Cardiac fibroblast (primary cell): Measurements from ENCODE around the gene RAD51C.

Experiments
- DNase-seq, 2 donors: peaks; one replicate each; pipeline versions ENCODE4 v3.0.0 to v3.0.0-alpha.2; 2010; ENCODE audit warnings: low read depth in 2 of 2
- H3K4me3 ChIP-seq, 2 donors: replicated peaks in 1 of 2; 1 replicate in 1 of 2; 2 replicates in 1 of 2; pipeline ENCODE4 v1.5.1; 2011; ENCODE audit warnings: low read depth in 2 of 2, low read length in 2 of 2, mild to moderate bottlenecking in 2 of 2, moderate library complexity in 1 of 2
- CTCF ChIP-seq: IDR thresholded peaks from one replicate; pipeline ENCODE4 v1.5.1; 2011; ENCODE audit warnings: low read depth, mild to moderate bottlenecking, low read length, inconsistent platforms

Gene RAD51C

DNA sequence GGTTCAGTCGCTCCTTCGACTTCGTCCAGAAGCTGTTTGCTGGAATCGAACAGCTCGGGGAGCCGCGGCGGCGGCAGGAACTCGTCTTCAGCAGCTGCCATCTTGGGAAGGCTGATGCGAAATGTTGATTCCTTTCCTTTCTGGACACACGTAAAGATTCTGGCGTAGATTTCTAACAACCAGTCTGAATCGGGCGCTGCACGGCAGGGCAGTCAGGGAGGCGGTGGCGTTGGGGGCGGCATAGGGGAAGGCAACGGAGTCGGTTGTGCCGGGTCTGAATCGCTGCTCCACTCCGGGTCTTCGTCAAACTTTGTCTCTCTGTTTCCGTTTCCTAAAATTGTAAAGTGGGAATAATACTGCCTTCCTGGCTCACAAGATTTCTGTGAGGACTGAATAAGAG, 30.9 kb upstream of the RAD51C start:
- no peak for TF ChIP-seq CTCF
- no peak overlapping the region for H3K4me3 ChIP-seq
- no peak for DNase-seq

DNA sequence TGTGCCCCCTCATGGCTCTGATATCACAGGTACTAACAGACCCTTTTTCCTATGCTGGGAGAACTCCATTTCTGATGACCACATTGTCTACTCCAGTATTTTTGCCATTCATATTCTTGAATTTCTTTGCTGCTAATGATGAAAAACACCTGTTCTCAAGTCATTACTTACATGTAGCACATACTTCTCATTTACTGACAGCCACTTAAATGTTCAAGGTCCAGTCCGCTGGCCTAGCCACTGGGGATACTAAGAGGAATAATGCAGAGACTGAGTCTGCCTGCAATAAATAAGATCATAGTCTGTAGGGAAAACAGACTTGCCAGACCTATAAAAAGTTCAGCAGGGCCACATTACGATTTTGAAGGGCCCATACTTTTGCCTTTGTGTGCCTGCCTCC, 28.1 kb upstream of the RAD51C start:
- H3K4me3 ChIP-seq, result no peak overlapping the region
- TF ChIP-seq CTCF, result no peak
- DNase-seq, result no peak

DNA sequence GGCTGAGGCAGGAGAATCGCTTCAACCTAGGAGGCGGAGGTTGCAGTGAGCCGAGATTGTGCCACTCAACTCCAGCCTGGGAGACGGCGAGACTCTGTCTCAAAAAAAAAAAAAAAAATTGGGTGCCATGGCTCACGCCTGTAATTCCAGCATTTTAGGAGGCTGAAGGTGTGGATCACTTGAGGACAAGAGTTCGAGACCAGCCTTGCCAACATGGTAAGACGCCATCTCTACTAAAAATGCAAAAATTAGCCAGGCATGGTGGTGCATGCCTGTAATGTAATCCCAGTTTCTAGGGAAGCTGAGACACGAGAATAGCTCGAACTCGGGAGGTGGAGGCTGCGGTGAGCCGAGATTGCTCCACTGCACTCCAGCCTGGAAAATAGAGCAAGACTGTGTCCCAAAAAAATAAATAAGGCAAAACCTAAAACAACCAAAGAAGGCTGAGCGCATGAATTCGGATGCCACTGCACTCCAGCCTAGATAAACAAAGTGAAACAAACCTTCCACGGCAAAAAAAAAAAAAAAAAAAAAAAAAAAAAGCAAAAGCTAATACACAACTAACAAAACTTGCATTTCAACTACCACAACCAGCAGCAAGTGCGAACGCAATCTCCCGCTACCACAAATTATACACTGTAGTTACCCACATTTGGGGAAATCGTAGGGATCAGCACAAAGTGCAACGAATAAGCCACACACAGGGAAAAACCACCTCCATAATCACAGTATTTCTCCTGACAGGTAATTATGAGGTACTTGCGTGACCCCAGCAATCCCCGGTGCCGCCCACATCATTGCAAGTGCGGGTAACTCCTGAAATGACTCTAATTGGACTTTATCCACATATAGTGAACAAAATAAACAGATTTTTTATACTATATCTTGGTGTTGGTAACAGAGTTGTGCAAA, 26.2 kb upstream of the RAD51C start:
- no peak for TF ChIP-seq CTCF

GRCh38 chr17:58666858-58667267, 25.5 kb upstream of the RAD51C start:
- peak; percentile 83 to 91 for DNase-seq
- H3K4me3 ChIP-seq, result no peak overlapping the region
- TF ChIP-seq CTCF, result no peak

More for the DNA sequence above, 26.2 kb upstream of the RAD51C start:
- no peak overlapping the region for H3K4me3 ChIP-seq
- no peak for DNase-seq

- DNase-seq, result peak in 1 of 2 donors; percentile 39
- no peak overlapping the region for H3K4me3 ChIP-seq
- no peak for TF ChIP-seq CTCF
These were observed 24.3 kb upstream of the RAD51C start for GRCh38 chr17:58667934-58668597.

DNA sequence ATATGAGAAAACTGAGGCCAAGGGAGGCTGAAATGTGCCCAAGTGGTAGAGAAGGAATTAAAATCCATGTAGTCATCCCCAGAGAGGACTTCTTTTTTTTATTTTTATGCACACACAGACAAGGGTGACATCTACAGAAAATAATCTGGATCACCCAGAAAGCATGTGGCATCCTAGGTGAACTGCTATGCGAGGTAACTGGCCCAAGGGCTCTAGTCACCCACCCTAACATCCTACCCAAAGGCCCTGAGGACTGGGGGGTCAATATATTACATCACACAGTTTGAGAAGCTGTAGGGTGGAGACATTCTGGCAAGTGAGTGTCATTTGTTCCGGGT, 23.8 kb upstream of the RAD51C start:
- DNase-seq, result no peak
- H3K4me3 ChIP-seq, result no peak overlapping the region
- no peak for TF ChIP-seq CTCF
